Karpas-422 (cell line): ENCODE measurements around the gene MCU. TPM values are rescaled to one million over a fixed set of nuclear protein-coding genes. Genes with fewer than 3 reads are reported as not detected.
"Not testable (repeated sequence)": the region's sequence is repeated elsewhere in the genome, so short reads cannot be mapped to it uniquely, and the experiment has no call there.

ENCODE experiments used
- DNase-seq: peaks from one replicate; pipeline ENCODE4 v3.0.0-alpha.2; 2015
- H2AFZ ChIP-seq: fragments of 200-600 bp; sonication (generic); 2 replicates; pipeline ENCODE4 v1.6.1; 2014; ENCODE audit warnings: antibody characterized with exemption, low read length, mixed read lengths
- H3K27ac ChIP-seq: fragments of 200-600 bp; sonication (generic); 2 replicates; pipeline ENCODE4 v1.5.1; 2014; ENCODE audit warnings: mild to moderate bottlenecking, low read length, moderate library complexity
- H3K27me3 ChIP-seq: fragments of 200-600 bp; sonication (generic); 2 replicates; pipeline ENCODE4 v1.6.1; 2014; ENCODE audit warnings: low read length, mixed read lengths
- H3K36me3 ChIP-seq: fragments of 200-600 bp; sonication (generic); 2 replicates; pipeline ENCODE4 v1.6.1; 2014; ENCODE audit warnings: low read length, mixed read lengths; ENCODE audit not compliant: insufficient read depth
- H3K4me1 ChIP-seq: fragments of 200-600 bp; sonication (generic); 2 replicates; pipeline ENCODE4 v1.6.1; 2014; ENCODE audit warnings: mild to moderate bottlenecking, low read length, mixed read lengths
- H3K4me2 ChIP-seq: fragments of 200-600 bp; sonication (generic); 2 replicates; pipeline ENCODE4 v1.6.1; 2014; ENCODE audit warnings: low read length, low read depth, mild to moderate bottlenecking; ENCODE audit not compliant: poor library complexity, severe bottlenecking
- H3K4me3 ChIP-seq: fragments of 200-600 bp; sonication (generic); 2 replicates; pipeline ENCODE4 v1.5.1; 2014; ENCODE audit warnings: mild to moderate bottlenecking, antibody characterized with exemption, low read length, mixed read lengths
- H3K79me2 ChIP-seq: fragments of 200-600 bp; sonication (generic); 2 replicates; pipeline ENCODE4 v1.6.1; 2014; ENCODE audit warnings: mild to moderate bottlenecking, low read length, mixed read lengths
- H3K9ac ChIP-seq: fragments of 200-600 bp; sonication (generic); 2 replicates; pipeline ENCODE4 v1.6.0; 2014; ENCODE audit warnings: low read length
- H3K9me2 ChIP-seq: fragments of 200-600 bp; sonication (generic), shearing (Covaris generic); replicated peaks from 2 replicates; pipeline ENCODE4 v1.6.0; 2014; ENCODE audit warnings: mild to moderate bottlenecking, low read length, moderate library complexity; ENCODE audit not compliant: insufficient read depth
- H3K9me3 ChIP-seq: fragments of 300-700, 200-600 bp; sonication (generic); 2 replicates; pipeline ENCODE4 v1.6.1; 2014; ENCODE audit warnings: low read length, mixed read lengths
- H4K20me1 ChIP-seq: fragments of 200-600 bp; sonication (generic); 2 replicates; pipeline ENCODE4 v1.6.1; 2014; ENCODE audit warnings: mild to moderate bottlenecking, antibody characterized with exemption, low read length, low read depth; ENCODE audit not compliant: insufficient read depth
- total RNA-seq: library from RNA; depleted of rRNA; stranded (reverse); fragments of >200 nt; shearing (Covaris generic); gene quantifications from 2 replicates; pipeline ENCODE4 v1.2.3, GENCODE V29; 2014; ENCODE audit warnings: low replicate concordance

MCU gene
- total RNA-seq, 1 experiment from 2014 or later: 41.3 TPM

- no peaks in the 10 kb centered on the region for H3K9me2 ChIP-seq
- H3K4me3 ChIP-seq: no peak overlapping the region
- H3K79me2 ChIP-seq: peaks cover 64% of the 10 kb centered on the region
- no peak for DNase-seq
- H3K9me3 ChIP-seq: no peaks in the 10 kb centered on the region
- H4K20me1 ChIP-seq: no peaks in the 10 kb centered on the region
- no peak overlapping the region for H3K9ac ChIP-seq
- H3K27me3 ChIP-seq: no peaks in the 10 kb centered on the region
- H3K36me3 ChIP-seq: no peaks in the 10 kb centered on the region
- no peak overlapping the region for H3K27ac ChIP-seq
- H2AFZ ChIP-seq: no peak overlapping the region
- peaks cover 22% of the 10 kb centered on the region for H3K4me1 ChIP-seq
- no peak overlapping the region for H3K4me2 ChIP-seq
Measured at GRCh38 chr10:72746426-72747363, 54.8 kb downstream of the MCU start.

GRCh38 chr10:72747521-72747920 is 55.6 kb downstream of the MCU start:
- Histone ChIP-seq H3K9ac (no peak overlapping the region), H3K79me2 (peaks cover 62% of the 10 kb centered on the region), H3K4me3 (no peak overlapping the region), H4K20me1 (no peaks in the 10 kb centered on the region), H3K4me1 (peaks cover 21% of the 10 kb centered on the region), H3K4me2 (no peak overlapping the region), H3K36me3 (no peaks in the 10 kb centered on the region), H3K9me3 (no peaks in the 10 kb centered on the region), H2AFZ (no peak overlapping the region), H3K27me3 (no peaks in the 10 kb centered on the region), H3K27ac (no peak overlapping the region), H3K9me2 (no peaks in the 10 kb centered on the region)
- DNase-seq: no peak

- Histone ChIP-seq H3K9me3 (no peaks in the 10 kb centered on the region), H3K9ac (no peak overlapping the region), H3K4me3 (no peak overlapping the region), H2AFZ (no peak overlapping the region), H3K4me2 (no peak overlapping the region), H3K4me1 (peaks cover 9% of the 10 kb centered on the region), H3K36me3 (no peaks in the 10 kb centered on the region), H3K27ac (no peak overlapping the region), H4K20me1 (no peaks in the 10 kb centered on the region), H3K79me2 (peaks cover 71% of the 10 kb centered on the region), H3K9me2 (no peaks in the 10 kb centered on the region), H3K27me3 (no peaks in the 10 kb centered on the region)
- DNase-seq: no peak
Measured at GRCh38 chr10:72753760-72754231, 61.9 kb downstream of the MCU start.

- no peaks in the 10 kb centered on the region for H4K20me1 ChIP-seq
- peaks cover 9% of the 10 kb centered on the region for H3K4me1 ChIP-seq
- H2AFZ ChIP-seq: no peak overlapping the region
- H3K4me3 ChIP-seq: no peak overlapping the region
- H3K27me3 ChIP-seq: no peaks in the 10 kb centered on the region
- H3K9me2 ChIP-seq: no peaks in the 10 kb centered on the region
- H3K36me3 ChIP-seq: no peaks in the 10 kb centered on the region
- no peak overlapping the region for H3K4me2 ChIP-seq
- H3K9me3 ChIP-seq: no peaks in the 10 kb centered on the region
- peaks cover 70% of the 10 kb centered on the region for H3K79me2 ChIP-seq
- no peak overlapping the region for H3K27ac ChIP-seq
- no peak for DNase-seq
- H3K9ac ChIP-seq: no peak overlapping the region
Measured at GRCh38 chr10:72754275-72755032, 62.5 kb downstream of the MCU start.

- H3K4me1 ChIP-seq: no peaks in the 10 kb centered on the region
- H3K4me2 ChIP-seq: no peak overlapping the region
- no peaks in the 10 kb centered on the region for H4K20me1 ChIP-seq
- H3K9me3 ChIP-seq: no peaks in the 10 kb centered on the region
- no peaks in the 10 kb centered on the region for H3K27me3 ChIP-seq
- no peaks in the 10 kb centered on the region for H3K9me2 ChIP-seq
- no peak overlapping the region for H3K4me3 ChIP-seq
- no peak overlapping the region for H2AFZ ChIP-seq
- no peak overlapping the region for H3K9ac ChIP-seq
- no peak overlapping the region for H3K27ac ChIP-seq
- DNase-seq: no peak
- H3K36me3 ChIP-seq: no peaks in the 10 kb centered on the region
- H3K79me2 ChIP-seq: peaks cover 67% of the 10 kb centered on the region
Measured at GRCh38 chr10:72756674-72757385, 64.9 kb downstream of the MCU start.

GRCh38 chr10:72757732-72758131 is 65.8 kb downstream of the MCU start:
- no peak overlapping the region for H3K9ac ChIP-seq

GRCh38 chr10:72758930-72759329 is 67.0 kb downstream of the MCU start:
- H3K36me3 ChIP-seq, H3K4me3 ChIP-seq, H3K9ac ChIP-seq, H3K9me3 ChIP-seq, H3K9me2 ChIP-seq, H4K20me1 ChIP-seq, H2AFZ ChIP-seq, DNase-seq, H3K27me3 ChIP-seq, H3K27ac ChIP-seq, H3K4me1 ChIP-seq, H3K4me2 ChIP-seq: not testable (repeated sequence)
- H3K79me2 ChIP-seq: peaks cover 49% of the 10 kb centered on the region

More at GRCh38 chr10:72757732-72758131, 65.8 kb downstream of the MCU start:
- no peak overlapping the region for H3K4me3 ChIP-seq
- no peak for DNase-seq
- no peak overlapping the region for H2AFZ ChIP-seq
- H3K36me3 ChIP-seq: no peaks in the 10 kb centered on the region
- H3K4me1 ChIP-seq: no peaks in the 10 kb centered on the region
- no peak overlapping the region for H3K4me2 ChIP-seq
- no peaks in the 10 kb centered on the region for H3K9me3 ChIP-seq
- H3K79me2 ChIP-seq: peaks cover 61% of the 10 kb centered on the region
- no peaks in the 10 kb centered on the region for H3K27me3 ChIP-seq
- H3K27ac ChIP-seq: no peak overlapping the region
- H4K20me1 ChIP-seq: no peaks in the 10 kb centered on the region
- no peaks in the 10 kb centered on the region for H3K9me2 ChIP-seq

- no peak overlapping the region for H3K9ac ChIP-seq
Measured at GRCh38 chr10:72759584-72759983, 67.6 kb downstream of the MCU start.

More at GRCh38 chr10:72759584-72759983, 67.6 kb downstream of the MCU start:
- Histone ChIP-seq H3K4me2 (no peak overlapping the region), H3K36me3 (peaks cover 3% of the 10 kb centered on the region; the same call in 1 of the 2 replicates), H2AFZ (no peak overlapping the region), H4K20me1 (no peaks in the 10 kb centered on the region), H3K9me2 (no peaks in the 10 kb centered on the region), H3K79me2 (peaks cover 46% of the 10 kb centered on the region), H3K4me1 (no peaks in the 10 kb centered on the region), H3K27me3 (no peaks in the 10 kb centered on the region), H3K27ac (no peak overlapping the region), H3K9me3 (no peaks in the 10 kb centered on the region), H3K4me3 (no peak overlapping the region)
- no peak for DNase-seq
